Panc1 (cell line): ENCODE data around the gene SLC6A6.

ENCODE experiments used
- CTCF ChIP-seq: fragments of 450-650 bp; IDR thresholded peaks from 2 replicates; pipeline ENCODE4 v1.5.1; 2017; ENCODE audit warnings: mild to moderate bottlenecking
- POLR2AphosphoS5 ChIP-seq: IDR thresholded peaks from 2 replicates; pipeline ENCODE4 v1.6.1; 2012; ENCODE audit warnings: mild to moderate bottlenecking, low read depth, low read length, moderate library complexity
- REST ChIP-seq, 2 experiments: IDR thresholded peaks; 2 replicates each; pipeline ENCODE4 v1.6.1; 2011 to 2012; ENCODE audit warnings: low read depth in 2 of 2, control low read depth in 1 of 2, low read length in 1 of 2, mild to moderate bottlenecking in 1 of 2, moderate library complexity in 1 of 2; ENCODE audit not compliant: insufficient read depth in 1 of 2
- SIN3A ChIP-seq: IDR thresholded peaks from 2 replicates; pipeline ENCODE4 v1.6.1; 2012; ENCODE audit warnings: low read depth, mild to moderate bottlenecking, low read length, moderate library complexity, borderline replicate concordance; ENCODE audit not compliant: insufficient read depth
- TCF7L2 ChIP-seq: IDR thresholded peaks from 2 replicates; pipeline ENCODE4 v1.6.1; 2011; ENCODE audit warnings: mild to moderate bottlenecking, low read depth, low read length, inconsistent platforms

GRCh38 chr3:14508505-14508819 is 106.1 kb downstream of the SLC6A6 start:
- TF ChIP-seq POLR2AphosphoS5 (no peak), CTCF (no peak), REST (IDR thresholded peaks at IDR 0.05; ENCODE audit: insufficient read depth in 1 of 2, low read depth in 2 of 2, low read length in 1 of 2) (no peak), SIN3A (no peak), TCF7L2 (no peak)
